Mucosa of stomach (tissue), 1 donor: Measurements from ENCODE around the gene WDFY2.

Experiments used
- H3K27me3 ChIP-seq: one replicate; pipeline ENCODE4 v1.7.0; 2013; ENCODE audit warnings: mild to moderate bottlenecking, low read length; ENCODE audit not compliant: control insufficient read depth, insufficient read depth
- H3K36me3 ChIP-seq: one replicate; pipeline ENCODE4 v1.7.0; 2013; ENCODE audit warnings: low read length; ENCODE audit not compliant: control insufficient read depth, insufficient read depth
- H3K4me1 ChIP-seq: one replicate; pipeline ENCODE4 v1.7.0; 2013; ENCODE audit warnings: mild to moderate bottlenecking, low read length; ENCODE audit not compliant: control insufficient read depth, insufficient read depth
- H3K4me3 ChIP-seq: one replicate; pipeline ENCODE4 v1.7.0; 2013; ENCODE audit warnings: low read length
- H3K9ac ChIP-seq: one replicate; pipeline ENCODE4 v1.7.0; 2013; ENCODE audit warnings: mild to moderate bottlenecking, low read length, moderate library complexity
- H3K9me3 ChIP-seq: one replicate; pipeline ENCODE4 v1.7.0; 2013; ENCODE audit warnings: mild to moderate bottlenecking, low read length, moderate library complexity; ENCODE audit not compliant: control insufficient read depth
- donor health status: Pancreatic carcinoma.

Gene WDFY2

DNA sequence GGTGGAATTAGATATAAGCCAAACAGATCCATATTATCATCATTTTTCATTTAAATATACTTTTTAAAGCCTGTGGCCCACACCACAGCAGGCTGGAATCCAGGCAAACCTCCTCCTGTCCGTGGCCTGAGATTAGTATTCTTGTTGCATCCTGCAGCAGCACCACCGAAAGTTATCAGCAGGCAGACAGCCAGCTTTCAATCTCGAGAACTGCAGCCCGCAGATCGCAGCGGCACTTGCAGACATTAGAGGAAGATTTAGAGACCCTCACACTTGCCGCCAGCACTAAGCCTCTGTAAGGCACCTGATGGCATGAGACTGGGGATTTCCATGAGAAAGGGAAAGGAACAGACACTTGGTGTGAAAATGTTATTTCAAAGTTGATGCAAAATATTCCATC is 212.3 kb downstream of the WDFY2 start:
- H3K9me3 ChIP-seq = no peaks in the 10 kb centered on the region
- no peaks in the 10 kb centered on the region for H3K36me3 ChIP-seq
- H3K9ac ChIP-seq = no peak overlapping the region
- peaks cover 6% of the 10 kb centered on the region for H3K4me1 ChIP-seq
- no peaks in the 10 kb centered on the region for H3K27me3 ChIP-seq
- H3K4me3 ChIP-seq = no peak overlapping the region

DNA sequence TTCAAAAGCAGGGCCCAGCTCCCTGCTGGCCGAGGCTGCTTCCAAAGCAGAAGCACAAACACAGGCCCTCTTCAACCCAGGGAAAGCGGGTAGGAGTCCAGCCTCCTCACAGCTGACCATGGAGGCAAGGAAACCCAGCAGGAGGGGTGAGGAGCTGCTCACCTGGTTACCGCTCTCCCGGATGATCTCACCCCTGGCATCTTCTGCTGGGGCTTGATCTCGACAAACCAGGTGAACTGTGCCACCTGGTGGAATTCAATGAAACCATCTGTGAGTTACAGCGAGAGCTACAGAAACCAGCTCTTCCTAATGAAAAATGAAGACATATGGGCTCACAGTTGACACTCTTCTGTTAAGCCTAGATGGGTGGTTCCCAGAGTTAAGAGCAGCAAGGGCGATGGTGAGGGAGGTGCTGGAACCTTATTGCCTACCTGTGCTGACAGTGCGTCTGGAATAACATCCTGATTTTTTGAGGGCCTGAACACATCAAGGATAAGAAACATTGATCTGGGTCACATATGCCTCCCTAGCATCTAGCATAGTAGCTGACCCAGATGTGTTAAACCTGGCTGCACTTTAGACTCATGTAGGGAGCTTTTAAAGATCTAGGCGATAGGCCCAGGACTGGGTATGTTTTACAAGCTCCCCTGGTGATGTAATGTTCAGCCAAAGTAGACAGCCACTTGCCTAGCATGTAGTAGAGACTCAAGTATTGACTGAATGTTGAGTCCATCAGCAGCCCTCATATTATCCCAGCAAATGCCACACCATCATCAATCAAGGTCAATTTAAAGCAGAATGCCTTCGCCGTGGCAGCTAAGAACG is 213.6 kb downstream of the WDFY2 start:
- Histone ChIP-seq H3K36me3 (no peaks in the 10 kb centered on the region), H3K4me1 (peaks cover 19% of the 10 kb centered on the region), H3K9ac (no peak overlapping the region), H3K27me3 (no peaks in the 10 kb centered on the region), H3K4me3 (no peak overlapping the region), H3K9me3 (no peaks in the 10 kb centered on the region)

DNA sequence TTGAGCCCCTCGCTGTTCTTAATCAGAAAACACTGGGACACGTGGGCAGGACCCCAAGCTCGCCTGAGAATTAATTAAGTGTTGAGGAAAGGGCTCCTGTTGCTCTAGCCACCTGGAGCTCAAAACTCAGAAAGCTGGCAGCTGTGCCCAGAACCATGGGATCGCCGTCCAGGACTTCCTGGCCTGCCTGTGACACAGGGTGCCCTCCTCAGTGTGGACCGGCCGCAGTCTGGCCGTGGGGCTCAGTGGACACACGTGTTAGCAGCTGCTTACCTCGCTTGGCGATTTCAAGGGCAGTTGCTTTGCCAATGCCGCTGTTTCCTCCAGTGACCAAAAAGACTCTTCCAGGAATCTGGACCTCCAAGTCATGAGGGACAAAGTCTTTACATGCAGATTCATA is 215.0 kb downstream of the WDFY2 start:
- H3K9me3 ChIP-seq = no peaks in the 10 kb centered on the region
- no peaks in the 10 kb centered on the region for H3K36me3 ChIP-seq
- H3K4me3 ChIP-seq = no peak overlapping the region
- peaks cover 24% of the 10 kb centered on the region for H3K4me1 ChIP-seq
- no peaks in the 10 kb centered on the region for H3K27me3 ChIP-seq
- no peak overlapping the region for H3K9ac ChIP-seq

DNA sequence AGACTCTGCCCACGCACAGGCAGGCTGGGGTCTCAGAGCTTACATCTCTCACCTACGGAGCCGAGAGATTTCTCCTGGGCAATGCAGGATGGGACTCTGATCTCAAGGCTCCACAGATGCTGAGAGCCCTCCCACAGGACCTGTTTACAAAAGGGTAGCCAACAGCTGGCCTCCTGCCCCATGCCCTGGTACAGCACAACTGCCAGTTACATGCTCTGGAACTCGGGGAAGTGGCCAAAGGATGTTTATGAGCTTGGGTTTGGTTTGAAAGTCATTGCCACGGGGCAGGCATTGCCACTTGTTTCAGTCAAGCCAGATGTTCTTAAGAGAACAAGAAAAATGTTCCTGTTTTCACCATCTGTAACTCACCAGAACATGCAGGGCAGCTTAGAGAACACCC is 216.2 kb downstream of the WDFY2 start:
- Histone ChIP-seq H3K4me1 (peaks cover 34% of the 10 kb centered on the region), H3K9ac (no peak overlapping the region), H3K36me3 (no peaks in the 10 kb centered on the region), H3K4me3 (no peak overlapping the region), H3K9me3 (no peaks in the 10 kb centered on the region), H3K27me3 (no peaks in the 10 kb centered on the region)

DNA sequence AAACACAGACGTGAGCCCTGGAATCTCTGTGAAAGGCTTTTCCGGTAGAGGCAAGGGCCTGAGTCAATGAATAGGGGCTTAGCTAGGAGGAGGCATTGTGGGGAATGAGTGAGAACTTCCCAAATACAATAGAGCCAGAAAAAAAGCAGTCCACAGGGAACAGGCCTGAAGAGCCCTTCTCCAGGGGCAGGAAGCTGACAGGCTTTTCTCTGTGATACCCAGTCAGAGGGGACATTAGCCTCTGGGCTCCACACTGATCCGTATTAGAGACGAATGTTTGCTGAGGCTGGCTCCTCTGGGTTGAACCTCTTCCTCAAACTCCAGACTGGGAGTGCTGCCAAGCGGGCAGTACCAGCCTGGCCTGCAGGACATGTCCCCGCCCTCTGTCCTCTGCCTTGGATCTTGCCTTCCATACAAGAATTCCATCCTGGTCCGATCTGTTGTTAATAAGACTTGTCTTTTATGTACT is 217.4 kb downstream of the WDFY2 start:
- Histone ChIP-seq H3K27me3 (no peaks in the 10 kb centered on the region), H3K4me1 (peaks cover 34% of the 10 kb centered on the region), H3K36me3 (no peaks in the 10 kb centered on the region), H3K4me3 (no peak overlapping the region), H3K9ac (peak overlapping the region; percentile 51), H3K9me3 (no peaks in the 10 kb centered on the region)

DNA sequence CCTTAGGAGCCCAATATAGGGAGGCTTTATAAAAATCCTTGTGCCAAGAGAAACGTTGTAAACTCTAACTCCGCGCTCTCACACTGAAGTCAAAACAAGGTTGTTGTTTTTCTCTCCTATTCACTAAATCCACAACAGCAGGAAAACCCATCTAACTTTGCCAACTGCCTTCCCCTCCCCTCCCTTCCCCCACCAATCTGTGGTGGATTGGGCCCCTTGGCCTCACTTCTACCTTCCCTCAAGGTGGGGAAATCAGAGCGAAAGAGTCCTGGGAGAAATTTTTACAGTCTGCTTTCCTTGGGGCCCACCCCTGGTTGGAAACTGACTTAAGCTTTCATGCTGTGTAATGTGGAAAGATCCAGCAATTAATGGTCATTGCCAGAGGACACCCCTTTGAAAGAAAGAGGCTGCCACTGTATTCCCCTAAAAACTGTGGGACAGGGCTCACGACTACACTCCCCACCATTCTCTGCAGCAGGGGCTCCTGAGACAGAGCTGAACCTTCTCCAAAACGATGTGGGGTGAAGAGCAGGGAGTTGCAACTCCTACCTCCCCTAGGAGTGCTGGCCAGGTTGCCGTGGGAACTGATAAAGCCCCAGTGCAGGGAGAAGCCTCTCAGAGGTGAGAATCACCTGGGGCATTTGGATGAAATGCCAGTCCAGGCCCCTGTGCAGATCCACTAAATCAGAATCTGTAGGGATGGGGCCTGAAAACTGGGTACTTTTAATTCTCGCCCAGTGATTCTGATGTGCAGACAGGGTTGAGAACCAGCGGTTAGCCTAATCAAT is 218.6 kb downstream of the WDFY2 start:
- Histone ChIP-seq H3K4me1 (peaks cover 34% of the 10 kb centered on the region), H3K4me3 (peak overlapping the region; percentile 77), H3K36me3 (no peaks in the 10 kb centered on the region), H3K27me3 (no peaks in the 10 kb centered on the region), H3K9me3 (no peaks in the 10 kb centered on the region), H3K9ac (peak overlapping the region; percentile 98)

DNA sequence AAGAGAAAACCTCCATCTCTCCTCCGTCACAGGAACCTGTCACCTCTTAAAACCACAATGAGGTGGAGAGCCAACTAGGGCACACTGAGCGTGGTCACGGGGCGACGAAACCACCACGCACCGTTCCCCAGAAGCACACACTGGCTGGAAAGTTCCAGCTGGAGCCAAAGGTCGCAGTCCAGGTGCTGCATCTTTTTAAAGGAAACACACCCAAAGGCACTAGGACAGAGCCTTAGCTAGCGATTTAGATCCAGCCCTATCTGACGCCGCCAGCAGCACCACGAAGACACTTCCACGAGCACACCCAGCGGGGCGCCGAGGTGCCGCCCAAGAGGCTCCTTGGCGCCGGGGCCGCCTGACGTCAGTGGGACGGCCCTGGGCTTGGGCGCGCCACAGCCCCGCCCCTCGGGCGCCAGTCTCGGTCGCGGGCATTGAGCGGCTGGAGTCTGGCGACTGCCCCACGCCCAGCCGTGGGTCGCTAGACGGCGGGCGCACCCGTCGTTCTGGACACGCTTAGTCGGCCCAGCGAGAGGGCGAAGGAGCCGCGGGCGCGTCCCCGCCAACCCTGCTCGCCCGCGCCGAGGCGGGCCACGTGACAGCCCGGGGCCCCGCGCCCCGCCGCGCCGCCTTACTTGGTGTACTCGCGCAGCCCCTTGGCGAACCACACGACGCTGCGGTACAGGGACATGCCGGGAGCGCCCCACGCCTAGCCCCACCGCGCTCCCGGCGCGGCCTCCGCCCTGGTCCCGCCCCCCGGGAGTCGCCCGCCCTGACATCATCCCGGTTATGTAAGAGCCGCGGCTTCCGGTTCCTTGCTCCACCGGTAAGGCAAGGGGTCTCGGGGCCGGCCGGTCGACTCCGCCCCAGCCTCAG is 219.4 kb downstream of the WDFY2 start, which contains the start of gene DHRS12:
Gene DHRS12, minus strand, starts transcription at position 742 of the 873 bp plus-strand sequence. CDS start 4,504 bp downstream, outside the sequence.
- H3K4me3 ChIP-seq = peak within 1 kb of the TSS; percentile 77
- no peaks in the 10 kb centered on the region for H3K36me3 ChIP-seq
- H3K9me3 ChIP-seq = no peaks in the 10 kb centered on the region
- H3K9ac ChIP-seq = peak within 1 kb of the TSS; percentile 98
- H3K27me3 ChIP-seq = no peaks in the 10 kb centered on the region
- peaks cover 34% of the 10 kb centered on the region for H3K4me1 ChIP-seq

DNA sequence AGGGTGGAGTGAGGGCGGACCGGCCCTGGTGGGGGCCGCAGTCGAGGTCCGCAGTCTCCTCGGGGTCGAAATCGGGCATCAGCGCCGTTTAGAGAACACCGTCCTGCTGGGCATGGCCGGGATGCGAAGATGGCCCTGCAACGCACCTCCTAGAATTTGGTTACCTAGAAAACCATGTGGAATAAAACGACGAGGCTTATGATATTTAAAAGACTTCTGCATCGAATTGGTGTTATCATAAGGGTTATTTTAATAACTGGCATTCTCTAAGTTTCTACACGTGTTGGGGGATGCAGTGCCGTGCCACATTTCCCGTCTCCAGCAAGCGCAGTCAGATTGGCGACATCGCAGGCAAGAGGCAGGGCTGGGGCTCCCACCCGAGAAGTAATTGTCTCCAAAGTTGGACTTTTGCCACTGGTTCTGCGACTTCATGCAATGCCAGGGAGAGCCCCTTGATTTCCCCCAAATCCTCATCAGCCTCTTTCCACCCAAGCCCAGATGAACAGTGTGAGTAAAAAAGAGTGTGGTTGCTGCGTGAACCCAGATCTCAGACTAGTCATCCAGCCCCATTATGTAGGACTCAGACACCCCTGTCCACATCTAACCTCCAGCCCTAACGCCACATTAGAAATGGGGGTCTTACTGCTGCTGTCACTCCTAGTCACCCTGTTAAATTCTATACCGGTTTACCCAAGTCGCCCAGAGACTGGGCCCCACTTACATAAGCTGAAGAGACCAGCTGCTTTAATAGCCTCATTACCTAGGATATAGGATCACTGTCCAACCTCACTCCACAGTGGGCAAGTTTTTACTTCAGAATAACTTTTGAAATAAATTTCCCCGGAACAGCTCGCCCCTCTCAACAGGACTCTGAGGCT is 220.3 kb downstream of the WDFY2 start:
- H3K9ac ChIP-seq = peak overlapping the region; percentile 98
- no peaks in the 10 kb centered on the region for H3K27me3 ChIP-seq
- no peaks in the 10 kb centered on the region for H3K9me3 ChIP-seq
- peak overlapping the region; percentile 77 for H3K4me3 ChIP-seq
- peaks cover 34% of the 10 kb centered on the region for H3K4me1 ChIP-seq
- no peaks in the 10 kb centered on the region for H3K36me3 ChIP-seq

DNA sequence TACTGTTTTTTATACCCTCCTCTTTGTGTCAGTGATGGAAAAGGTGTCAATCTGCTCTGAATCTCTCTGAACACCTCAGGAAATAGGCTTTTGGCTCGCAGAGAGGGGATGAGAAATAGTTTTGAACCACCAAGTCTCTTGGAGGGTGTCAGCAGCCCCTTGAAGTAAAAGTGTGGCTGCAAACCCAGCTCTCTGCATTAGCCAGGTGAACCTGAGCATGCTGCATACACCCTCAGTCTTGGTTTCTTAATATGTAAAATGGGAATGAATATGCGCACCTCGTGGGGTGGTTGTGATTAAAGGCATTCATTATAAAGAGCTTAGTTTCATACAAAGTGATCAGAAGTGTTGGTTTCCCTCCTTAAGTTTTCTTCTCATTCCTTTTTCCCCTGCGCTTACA is 221.1 kb downstream of the WDFY2 start:
- no peaks in the 10 kb centered on the region for H3K9me3 ChIP-seq
- peak overlapping the region; percentile 98 for H3K9ac ChIP-seq
- no peaks in the 10 kb centered on the region for H3K27me3 ChIP-seq
- H3K4me1 ChIP-seq = peaks cover 34% of the 10 kb centered on the region
- no peaks in the 10 kb centered on the region for H3K36me3 ChIP-seq
- H3K4me3 ChIP-seq = no peak overlapping the region

DNA sequence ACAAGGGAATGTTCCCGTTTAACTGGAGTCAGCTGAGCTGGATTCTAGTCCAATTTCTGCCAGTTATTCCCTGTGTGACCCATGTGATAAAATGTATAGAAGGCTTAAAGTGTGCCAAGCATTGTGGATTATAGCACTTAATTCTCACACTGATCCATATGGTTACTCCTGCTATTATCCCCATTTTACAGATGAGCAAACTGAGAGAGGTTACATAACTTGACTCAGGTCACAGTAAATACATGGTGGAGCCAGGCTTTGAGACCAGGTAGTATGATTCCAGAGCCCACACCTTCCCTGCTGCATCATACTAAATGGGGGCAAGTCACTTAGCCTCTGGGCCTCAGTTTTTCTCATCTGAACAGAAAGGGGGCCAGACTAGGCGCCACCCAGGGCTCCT is 221.7 kb downstream of the WDFY2 start:
- H3K4me3 ChIP-seq = no peak overlapping the region
- no peak overlapping the region for H3K9ac ChIP-seq
- peaks cover 34% of the 10 kb centered on the region for H3K4me1 ChIP-seq
- no peaks in the 10 kb centered on the region for H3K27me3 ChIP-seq
- H3K9me3 ChIP-seq = no peaks in the 10 kb centered on the region
- no peaks in the 10 kb centered on the region for H3K36me3 ChIP-seq

DNA sequence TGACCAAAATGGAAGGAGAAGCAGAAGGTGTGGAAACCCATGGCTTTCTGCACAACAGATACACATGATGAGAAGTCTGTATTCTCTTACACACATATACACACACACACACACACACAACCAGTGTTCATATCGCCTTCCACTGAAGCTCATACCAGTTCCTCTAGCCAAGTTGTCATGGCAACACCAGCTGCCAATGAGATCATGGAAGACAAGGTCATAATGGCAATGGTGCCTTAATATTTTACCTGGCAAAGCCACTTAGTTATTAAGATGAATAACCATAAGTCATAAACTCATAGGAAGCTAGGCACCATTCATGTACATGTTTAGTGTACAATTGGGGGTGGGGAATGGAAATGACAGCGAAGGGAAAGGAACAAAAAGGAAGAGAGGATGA is 222.3 kb downstream of the WDFY2 start:
- Histone ChIP-seq H3K4me3 (no peak overlapping the region), H3K36me3 (no peaks in the 10 kb centered on the region), H3K9ac (no peak overlapping the region), H3K27me3 (no peaks in the 10 kb centered on the region), H3K9me3 (no peaks in the 10 kb centered on the region), H3K4me1 (peaks cover 28% of the 10 kb centered on the region)
